ENCODE results near the gene MYO1F.

The MYO1F gene

DNA sequence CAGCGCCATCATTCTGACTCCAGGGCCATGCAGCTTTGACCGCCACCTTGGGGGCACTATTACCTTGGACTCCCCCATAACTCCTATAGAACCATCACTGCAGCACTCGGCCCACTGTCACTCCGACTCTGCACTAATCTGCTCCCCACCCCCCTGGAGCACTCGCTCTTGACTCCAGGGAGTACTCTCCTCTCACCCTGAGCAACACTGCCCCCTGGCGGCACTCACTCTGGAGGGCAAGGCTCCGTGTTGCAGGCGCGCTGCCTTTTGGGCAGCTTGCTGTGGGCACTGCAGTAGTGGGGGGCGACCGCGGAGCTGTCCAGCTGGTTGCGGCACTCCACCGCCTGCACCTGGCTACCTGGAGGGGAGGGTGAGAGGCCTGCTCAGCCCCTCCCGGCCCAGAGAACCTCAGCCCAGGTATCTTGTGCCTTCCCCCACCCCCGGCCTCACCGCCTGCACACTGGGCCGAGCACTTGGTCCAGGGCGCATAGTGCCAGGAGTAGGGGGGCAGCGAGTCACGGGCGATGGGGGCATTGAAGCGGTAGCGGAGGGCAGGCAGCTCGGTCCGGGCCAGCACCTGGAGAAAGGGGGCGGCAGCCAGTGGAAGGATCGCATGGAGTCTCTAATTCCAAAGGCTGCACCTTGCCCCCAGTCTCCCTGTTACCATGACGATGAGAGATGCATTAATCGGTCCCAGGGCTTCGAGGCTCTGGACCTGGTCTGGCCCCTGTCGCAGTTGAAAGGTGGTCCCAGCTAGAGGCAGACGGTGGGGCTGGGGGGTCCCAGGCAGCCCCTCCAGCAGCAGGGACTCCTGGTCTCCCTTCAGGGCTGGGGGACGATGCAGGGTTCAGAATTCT is 8.9 kb upstream of the MYO1F start:
- Histone ChIP-seq H2AFZ (ENCODE audit: low read length) (no peak overlapping the region), H3K4me2 (ENCODE audit: insufficient read depth, low read length, poor library complexity, severe bottlenecking) (no peak overlapping the region), H4K91ac (ENCODE audit: low read depth, low read length, poor library complexity) (no peak overlapping the region), H3K23ac (ENCODE audit: low read depth, low read length, poor library complexity) (peak overlapping the region; percentile 73), H3K9me3 (replicated peaks in 1 of 2; ENCODE audit: control insufficient read depth in 2 of 2, insufficient read depth in 1 of 2, low read depth in 1 of 2, low read length in 2 of 2) (no peaks in the 10 kb centered on the region), H3K9ac (ENCODE audit: low read depth, low read length, poor library complexity) (no peak overlapping the region), H3K27me3 (ENCODE audit: control insufficient read depth in 3 of 3, insufficient read depth in 3 of 3, low read depth in 1 of 3, low read length in 3 of 3) (peaks cover 0 to 3% (median 0%) of the 10 kb centered on the region in 3 experiments), H2AK5ac (ENCODE audit: low read depth, low read length) (peak overlapping the region; percentile 97), H2BK5ac (ENCODE audit: low read length) (peak overlapping the region; percentile 66), H2BK15ac (ENCODE audit: low read length) (peak overlapping the region; percentile 81), H2BK120ac (ENCODE audit: low read depth, low read length) (peak overlapping the region; percentile 41), H3K4ac (ENCODE audit: low read length) (peak overlapping the region; percentile 84), H4K8ac (ENCODE audit: low read depth, low read length) (peak overlapping the region; percentile 43), H3K4me1 (ENCODE audit: control insufficient read depth in 2 of 2, insufficient read depth in 1 of 2, low read depth in 1 of 2, low read length in 2 of 2) (no peaks in the 10 kb centered on the region), H3K4me3 (ENCODE audit: low read length in 2 of 2) (no peak overlapping the region), H3K14ac (ENCODE audit: low read length) (peak overlapping the region; percentile 56), H3K36me3 (replicated peaks in 1 of 2; ENCODE audit: control insufficient read depth in 2 of 2, insufficient read depth in 2 of 2, low read length in 2 of 2) (peaks cover 0 to 7% of the 10 kb centered on the region in 2 donors), H3K27ac (replicated peaks; ENCODE audit: low read length) (no peak overlapping the region), H3K79me1 (ENCODE audit: low read depth, low read length) (peaks cover 2% of the 10 kb centered on the region), H3K18ac (ENCODE audit: low read length) (peak overlapping the region; percentile 76), H2BK12ac (ENCODE audit: low read length) (peak overlapping the region; percentile 58)
- no CpG with 5 or more reads among the region's 34 CpGs for WGBS, 2 donors (ENCODE audit: extremely low coverage in 2 of 2, insufficient read length in 2 of 2, insufficient replicate concordance in 1 of 2)
- peak; percentile 58 for DNase-seq (ENCODE audit: low spot score)

DNA sequence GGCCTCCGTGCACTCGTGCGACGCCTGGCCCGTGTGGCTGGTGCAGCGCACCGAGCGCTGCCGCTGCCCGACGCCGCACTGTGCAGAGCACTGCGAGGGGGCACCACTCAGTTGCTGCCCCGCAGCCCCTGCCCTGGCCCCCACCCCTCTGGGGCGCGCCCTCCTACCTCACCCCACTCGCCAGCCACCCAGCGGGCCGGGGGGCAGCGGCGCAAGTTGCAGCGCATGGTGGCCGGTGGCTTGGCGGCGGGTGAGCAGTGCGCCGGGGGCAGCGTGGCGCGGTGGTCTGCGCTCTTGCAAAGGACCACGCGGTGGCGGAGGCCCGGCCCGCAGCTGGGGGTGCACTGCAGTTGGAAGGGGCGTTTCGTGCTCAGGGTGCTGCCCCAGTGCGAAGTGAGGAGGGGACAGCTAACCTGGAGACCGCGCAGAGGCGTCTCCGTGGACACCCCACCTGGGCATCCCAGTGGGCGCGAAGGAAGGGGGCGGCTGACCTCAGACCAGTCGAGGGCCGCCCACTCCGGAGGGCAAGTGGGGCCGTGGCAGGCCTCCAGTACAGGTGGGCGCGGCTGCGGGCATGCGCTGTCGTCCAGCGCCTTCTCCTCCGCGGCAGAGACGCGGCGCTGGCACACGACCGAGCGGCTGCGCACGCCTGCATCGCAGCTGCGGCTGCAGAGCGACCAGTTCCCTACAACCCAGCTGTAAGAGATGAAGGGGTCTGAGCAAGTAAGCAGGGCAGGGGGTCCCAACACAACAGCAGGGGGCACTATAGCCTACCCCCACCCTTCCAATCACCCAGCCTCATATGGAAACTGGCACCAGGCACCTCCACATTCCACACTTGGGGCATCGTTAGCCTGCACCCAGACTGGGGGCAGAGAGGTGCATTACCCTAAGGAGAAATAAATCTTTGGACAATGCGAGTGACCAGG is 8.0 kb upstream of the MYO1F start:
- Histone ChIP-seq H2BK15ac (ENCODE audit: low read length) (peak overlapping the region; percentile 49), H2AFZ (ENCODE audit: low read length) (no peak overlapping the region), H3K4me3 (ENCODE audit: low read length in 2 of 2) (peak overlapping the region in 1 of 2 donors; percentile 34), H3K4me2 (ENCODE audit: insufficient read depth, low read length, poor library complexity, severe bottlenecking) (no peak overlapping the region), H3K27ac (replicated peaks; ENCODE audit: low read length) (no peak overlapping the region), H3K9ac (ENCODE audit: low read depth, low read length, poor library complexity) (no peak overlapping the region), H2BK5ac (ENCODE audit: low read length) (no peak overlapping the region), H3K18ac (ENCODE audit: low read length) (peak overlapping the region; percentile 48), H3K23ac (ENCODE audit: low read depth, low read length, poor library complexity) (no peak overlapping the region), H3K4me1 (ENCODE audit: control insufficient read depth in 2 of 2, insufficient read depth in 1 of 2, low read depth in 1 of 2, low read length in 2 of 2) (no peaks in the 10 kb centered on the region), H2BK12ac (ENCODE audit: low read length) (no peak overlapping the region), H3K9me3 (replicated peaks in 1 of 2; ENCODE audit: control insufficient read depth in 2 of 2, insufficient read depth in 1 of 2, low read depth in 1 of 2, low read length in 2 of 2) (no peaks in the 10 kb centered on the region), H3K4ac (ENCODE audit: low read length) (no peak overlapping the region), H4K8ac (ENCODE audit: low read depth, low read length) (no peak overlapping the region), H3K27me3 (ENCODE audit: control insufficient read depth in 3 of 3, insufficient read depth in 3 of 3, low read depth in 1 of 3, low read length in 3 of 3) (no peaks in the 10 kb centered on the region), H3K14ac (ENCODE audit: low read length) (peak overlapping the region; percentile 56), H3K36me3 (replicated peaks in 1 of 2; ENCODE audit: control insufficient read depth in 2 of 2, insufficient read depth in 2 of 2, low read length in 2 of 2) (peaks cover 0 to 7% of the 10 kb centered on the region in 2 donors), H2BK120ac (ENCODE audit: low read depth, low read length) (peak overlapping the region; percentile 41), H4K91ac (ENCODE audit: low read depth, low read length, poor library complexity) (no peak overlapping the region), H3K79me1 (ENCODE audit: low read depth, low read length) (peaks cover 2% of the 10 kb centered on the region), H2AK5ac (ENCODE audit: low read depth, low read length) (peak overlapping the region; percentile 46)
- DNase-seq (ENCODE audit: low spot score): no peak
- WGBS, 2 donors (ENCODE audit: extremely low coverage in 2 of 2, insufficient read length in 2 of 2, insufficient replicate concordance in 1 of 2): no CpG with 5 or more reads among the region's 71 CpGs

DNA sequence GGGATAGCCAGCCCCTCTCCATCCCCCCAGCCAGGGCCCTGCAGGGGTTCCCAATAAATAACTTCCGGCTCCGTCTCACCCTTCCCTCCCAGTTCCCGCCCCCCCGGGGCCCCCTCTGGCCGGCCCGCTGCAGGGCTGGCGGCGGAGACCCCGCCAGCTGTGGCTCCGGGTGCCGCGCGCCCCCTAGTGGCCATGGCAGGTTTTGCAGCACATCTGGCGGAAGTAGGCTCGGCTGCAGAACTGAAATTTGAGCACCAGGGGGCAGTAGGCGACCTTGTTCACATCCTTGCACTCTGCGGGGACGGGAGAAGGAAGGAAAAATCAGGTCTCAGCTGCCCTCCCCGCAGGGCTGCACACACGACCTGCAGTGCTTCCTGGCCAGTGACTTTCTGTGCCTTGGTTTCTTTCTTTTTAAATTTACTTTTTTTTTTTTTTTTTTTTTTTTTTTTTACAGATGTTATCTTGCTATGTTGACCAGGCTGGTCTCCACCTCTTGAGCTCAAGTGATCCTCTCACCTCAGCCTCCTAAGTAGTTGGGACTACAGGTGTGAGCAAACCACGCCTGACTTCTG is 3.6 kb upstream of the MYO1F start:
- H4K8ac ChIP-seq (ENCODE audit: low read depth, low read length): no peak overlapping the region
- peaks cover 0 to 6% of the 10 kb centered on the region in 2 donors for H3K36me3 ChIP-seq (replicated peaks in 1 of 2; ENCODE audit: control insufficient read depth in 2 of 2, insufficient read depth in 2 of 2, low read length in 2 of 2)
- peaks cover 0 to 7% (median 3%) of the 10 kb centered on the region in 3 experiments for H3K27me3 ChIP-seq (ENCODE audit: control insufficient read depth in 3 of 3, insufficient read depth in 3 of 3, low read depth in 1 of 3, low read length in 3 of 3)
- H2AK5ac ChIP-seq (ENCODE audit: low read depth, low read length): peak overlapping the region; percentile 74
- no CpG with 5 or more reads among the region's 21 CpGs for WGBS, 2 donors (ENCODE audit: extremely low coverage in 2 of 2, insufficient read length in 2 of 2, insufficient replicate concordance in 1 of 2)
- no peak overlapping the region for H3K4ac ChIP-seq (ENCODE audit: low read length)
- no peak overlapping the region for H2BK12ac ChIP-seq (ENCODE audit: low read length)
- peak overlapping the region; percentile 71 for H3K18ac ChIP-seq (ENCODE audit: low read length)
- H3K4me2 ChIP-seq (ENCODE audit: insufficient read depth, low read length, poor library complexity, severe bottlenecking): peak overlapping the region; percentile 18
- no peak overlapping the region for H2BK120ac ChIP-seq (ENCODE audit: low read depth, low read length)
- DNase-seq (ENCODE audit: low spot score): peak; percentile 86
- H3K9me3 ChIP-seq (replicated peaks in 1 of 2; ENCODE audit: control insufficient read depth in 2 of 2, insufficient read depth in 1 of 2, low read depth in 1 of 2, low read length in 2 of 2): no peaks in the 10 kb centered on the region
- H3K27ac ChIP-seq (replicated peaks; ENCODE audit: low read length): no peak overlapping the region
- peak overlapping the region; percentile 45 for H2AFZ ChIP-seq (ENCODE audit: low read length)
- H3K14ac ChIP-seq (ENCODE audit: low read length): no peak overlapping the region
- H3K4me1 ChIP-seq (ENCODE audit: control insufficient read depth in 2 of 2, insufficient read depth in 1 of 2, low read depth in 1 of 2, low read length in 2 of 2): peaks cover 0 to 1% of the 10 kb centered on the region in 2 donors
- H3K9ac ChIP-seq (ENCODE audit: low read depth, low read length, poor library complexity): no peak overlapping the region
- peaks cover 2% of the 10 kb centered on the region for H3K79me1 ChIP-seq (ENCODE audit: low read depth, low read length)
- H2BK5ac ChIP-seq (ENCODE audit: low read length): no peak overlapping the region
- H2BK15ac ChIP-seq (ENCODE audit: low read length): no peak overlapping the region
- H4K91ac ChIP-seq (ENCODE audit: low read depth, low read length, poor library complexity): no peak overlapping the region
- H3K23ac ChIP-seq (ENCODE audit: low read depth, low read length, poor library complexity): no peak overlapping the region
- H3K4me3 ChIP-seq (ENCODE audit: low read length in 2 of 2): no peak overlapping the region
